ENCODE results near the gene RPE65.
"Not testable (repeated sequence)": the region's sequence is repeated elsewhere in the genome, so short reads cannot be mapped to it uniquely, and the experiment has no call there.

RPE65 gene

GRCh38 chr1:68495968-68496679, 46.4 kb upstream of the RPE65 start:
- ATAC-seq (ENCODE audit: insufficient read depth, low read depth) (peak; percentile 13), DNase-seq (peak; percentile 5)
- peak overlapping the region; percentile 90 for H3K27ac ChIP-seq (ENCODE audit: low read length)
- peak overlapping the region; percentile 82 for H3K9ac ChIP-seq (ENCODE audit: low read depth, low read length)
- peak overlapping the region; percentile 94 for H2AFZ ChIP-seq (ENCODE audit: low read depth, low read length)
- peaks cover 26% of the 10 kb centered on the region for H3K36me3 ChIP-seq (ENCODE audit: insufficient read depth, low read length)
- peak overlapping the region; percentile 90 for H3K4me2 ChIP-seq (ENCODE audit: insufficient read depth, low read length)
- TF ChIP-seq CTCF (IDR thresholded peaks at IDR 0.05; ENCODE audit: borderline replicate concordance, extremely low read depth, low read length, poor library complexity, severe bottlenecking) (peak; percentile 4), EZH2 (IDR thresholded peaks at IDR 0.05; ENCODE audit: borderline replicate concordance, low read depth, low read length, severe bottlenecking) (no peak)
- H3K27me3 ChIP-seq (ENCODE audit: insufficient read depth, low read length, poor library complexity) = no peaks in the 10 kb centered on the region
- H3K4me3 ChIP-seq (ENCODE audit: low read depth in 1 of 2, low read length in 2 of 2) = peak overlapping the region; percentile 62 to 84
- peaks cover 43% of the 10 kb centered on the region for H3K79me2 ChIP-seq (ENCODE audit: insufficient read depth, low read length)
- H3K4me1 ChIP-seq (ENCODE audit: insufficient read depth, low read length) = peaks cover 52% of the 10 kb centered on the region
- H4K20me1 ChIP-seq (ENCODE audit: insufficient read depth, low read length) = no peaks in the 10 kb centered on the region
- H3K9me3 ChIP-seq (ENCODE audit: insufficient read depth, low read length, severe bottlenecking) = no peaks in the 10 kb centered on the region

- Histone ChIP-seq H3K36me3 (ENCODE audit: insufficient read depth, low read length) (peaks cover 32% of the 10 kb centered on the region), H3K9me3 (ENCODE audit: insufficient read depth, low read length, severe bottlenecking) (no peaks in the 10 kb centered on the region), H3K4me2 (ENCODE audit: insufficient read depth, low read length) (peak overlapping the region; percentile 90), H2AFZ (ENCODE audit: low read depth, low read length) (peak overlapping the region; percentile 94), H3K27me3 (ENCODE audit: insufficient read depth, low read length, poor library complexity) (no peaks in the 10 kb centered on the region), H3K9ac (ENCODE audit: low read depth, low read length) (peak overlapping the region; percentile 82), H4K20me1 (ENCODE audit: insufficient read depth, low read length) (no peaks in the 10 kb centered on the region), H3K27ac (ENCODE audit: low read length) (peak overlapping the region; percentile 90), H3K79me2 (ENCODE audit: insufficient read depth, low read length) (peaks cover 49% of the 10 kb centered on the region), H3K4me3 (ENCODE audit: low read depth in 1 of 2, low read length in 2 of 2) (peak overlapping the region; percentile 62 to 84; a peak in 3 of 4 replicates), H3K4me1 (ENCODE audit: insufficient read depth, low read length) (peaks cover 52% of the 10 kb centered on the region)
- ATAC-seq (ENCODE audit: insufficient read depth, low read depth) (no peak), DNase-seq (no peak)
- TF ChIP-seq CTCF (IDR thresholded peaks at IDR 0.05; ENCODE audit: borderline replicate concordance, extremely low read depth, low read length, poor library complexity, severe bottlenecking) (no peak), EZH2 (IDR thresholded peaks at IDR 0.05; ENCODE audit: borderline replicate concordance, low read depth, low read length, severe bottlenecking) (no peak)
These were observed 45.8 kb upstream of the RPE65 start for GRCh38 chr1:68495532-68495931.

GRCh38 chr1:68493193-68493592, 43.4 kb upstream of the RPE65 start:
- H3K4me1 ChIP-seq (ENCODE audit: insufficient read depth, low read length) = peaks cover 52% of the 10 kb centered on the region
- no peak overlapping the region for H3K9ac ChIP-seq (ENCODE audit: low read depth, low read length)
- H3K9me3 ChIP-seq (ENCODE audit: insufficient read depth, low read length, severe bottlenecking) = no peaks in the 10 kb centered on the region
- H2AFZ ChIP-seq (ENCODE audit: low read depth, low read length) = no peak overlapping the region
- H3K79me2 ChIP-seq (ENCODE audit: insufficient read depth, low read length) = peaks cover 52% of the 10 kb centered on the region
- DNase-seq (no peak), ATAC-seq (ENCODE audit: insufficient read depth, low read depth) (no peak)
- H3K36me3 ChIP-seq (ENCODE audit: insufficient read depth, low read length) = peaks cover 51% of the 10 kb centered on the region
- peak overlapping the region; percentile 48 for H3K4me2 ChIP-seq (ENCODE audit: insufficient read depth, low read length)
- H3K27ac ChIP-seq (ENCODE audit: low read length) = no peak overlapping the region
- no peak overlapping the region for H3K4me3 ChIP-seq (ENCODE audit: low read depth in 1 of 2, low read length in 2 of 2)
- no peaks in the 10 kb centered on the region for H4K20me1 ChIP-seq (ENCODE audit: insufficient read depth, low read length)
- TF ChIP-seq EZH2 (IDR thresholded peaks at IDR 0.05; ENCODE audit: borderline replicate concordance, low read depth, low read length, severe bottlenecking) (no peak), CTCF (IDR thresholded peaks at IDR 0.05; ENCODE audit: borderline replicate concordance, extremely low read depth, low read length, poor library complexity, severe bottlenecking) (no peak)
- H3K27me3 ChIP-seq (ENCODE audit: insufficient read depth, low read length, poor library complexity) = no peaks in the 10 kb centered on the region

GRCh38 chr1:68492255-68492654, 42.5 kb upstream of the RPE65 start:
- Histone ChIP-seq H3K4me2 (ENCODE audit: insufficient read depth, low read length) (peak overlapping the region; percentile 48), H3K79me2 (ENCODE audit: insufficient read depth, low read length) (peaks cover 52% of the 10 kb centered on the region), H3K4me1 (ENCODE audit: insufficient read depth, low read length) (peaks cover 44% of the 10 kb centered on the region), H3K36me3 (ENCODE audit: insufficient read depth, low read length) (peaks cover 61% of the 10 kb centered on the region)
- H4K20me1 ChIP-seq (ENCODE audit: insufficient read depth, low read length); H3K9me3 ChIP-seq (ENCODE audit: insufficient read depth, low read length, severe bottlenecking); H2AFZ ChIP-seq (ENCODE audit: low read depth, low read length); ATAC-seq (ENCODE audit: insufficient read depth, low read depth); H3K27me3 ChIP-seq (ENCODE audit: insufficient read depth, low read length, poor library complexity); DNase-seq; H3K27ac ChIP-seq (ENCODE audit: low read length); H3K4me3 ChIP-seq (ENCODE audit: low read depth in 1 of 2, low read length in 2 of 2); H3K9ac ChIP-seq (ENCODE audit: low read depth, low read length): not testable (repeated sequence)

Measured in DND-41 (cell line).